HEK293T (cell line): ENCODE measurements around the gene UTP14A.

Experiments used
- CTCF ChIA-PET: fragments of 350-600 bp; formaldehyde crosslinking; extraction: SDS; loops from one replicate; lab custom pipeline; 2021; ENCODE audit warnings: antibody characterized with exemption, inconsistent platforms; lab: Yijun Ruan, JAX
- POLR2A ChIA-PET: fragments of 350-600 bp; formaldehyde crosslinking; extraction: SDS; loops from one replicate; lab custom pipeline; 2020; ENCODE audit warnings: antibody characterized with exemption, inconsistent platforms; lab: Yijun Ruan, JAX
- DNase-seq: peaks from one replicate; pipeline ENCODE4 v3.0.0; 2012; ENCODE audit warnings: mixed read lengths; ENCODE audit errors: extremely low spot score
- ARNT ChIP-seq: fragments of 450-650 bp; IDR thresholded peaks from 2 replicates; pipeline ENCODE4 v1.6.1; 2017; ENCODE audit warnings: mild to moderate bottlenecking
- BHLHE40 ChIP-seq: fragments of 450-650 bp; IDR thresholded peaks from 2 replicates; pipeline ENCODE4 v1.6.1; 2016; ENCODE audit warnings: mild to moderate bottlenecking, moderate library complexity, borderline replicate concordance
- CTBP1 ChIP-seq: fragments of 450-650 bp; IDR thresholded peaks from 2 replicates; pipeline ENCODE4 v1.6.1; 2016; ENCODE audit warnings: borderline replicate concordance
- ELF4 ChIP-seq: fragments of 450-650 bp; IDR thresholded peaks from 2 replicates; pipeline ENCODE4 v1.6.1; 2017; ENCODE audit warnings: antibody characterized with exemption
- FOXA1 ChIP-seq: fragments of 450-650 bp; IDR thresholded peaks from 2 replicates; pipeline ENCODE4 v1.6.1; 2016; ENCODE audit warnings: mild to moderate bottlenecking
- FOXK2 ChIP-seq: fragments of 450-650 bp; IDR thresholded peaks from 2 replicates; pipeline ENCODE4 v1.6.1; 2016; ENCODE audit warnings: mild to moderate bottlenecking
- FOXM1 ChIP-seq: fragments of 450-650 bp; IDR thresholded peaks from 2 replicates; pipeline ENCODE4 v1.6.1; 2017; ENCODE audit warnings: mild to moderate bottlenecking, borderline replicate concordance
- HDGF ChIP-seq: fragments of 450-650 bp; IDR thresholded peaks from 2 replicates; pipeline ENCODE4 v1.6.1; 2017; ENCODE audit warnings: antibody characterized with exemption, borderline replicate concordance
- L3MBTL2 ChIP-seq: fragments of 450-650 bp; conservative IDR thresholded peaks from 2 replicates; pipeline ENCODE4 v1.6.1; 2016; ENCODE audit warnings: mild to moderate bottlenecking
- LEF1 ChIP-seq: fragments of 450-650 bp; IDR thresholded peaks from 2 replicates; pipeline ENCODE4 v1.6.1; 2017; ENCODE audit warnings: mild to moderate bottlenecking, borderline replicate concordance
- NFRKB ChIP-seq: fragments of 450-650 bp; IDR thresholded peaks from 2 replicates; pipeline ENCODE4 v1.6.1; 2016; ENCODE audit warnings: mild to moderate bottlenecking, moderate library complexity
- PKNOX1 ChIP-seq: fragments of 450-650 bp; IDR thresholded peaks from 2 replicates; pipeline ENCODE4 v1.6.1; 2016
- SP1 ChIP-seq: fragments of 450-650 bp; IDR thresholded peaks from 2 replicates; pipeline ENCODE4 v1.6.1; 2017
- SUZ12 ChIP-seq: fragments of 450-650 bp; IDR thresholded peaks from 2 replicates; pipeline ENCODE4 v1.6.1; 2016; ENCODE audit warnings: mild to moderate bottlenecking
- TARDBP ChIP-seq: fragments of 450-650 bp; IDR thresholded peaks from 2 replicates; pipeline ENCODE4 v1.6.1; 2016
- ZNF384 ChIP-seq: fragments of 450-650 bp; IDR thresholded peaks from 2 replicates; pipeline ENCODE4 v1.6.1; 2016

UTP14A gene

DNA sequence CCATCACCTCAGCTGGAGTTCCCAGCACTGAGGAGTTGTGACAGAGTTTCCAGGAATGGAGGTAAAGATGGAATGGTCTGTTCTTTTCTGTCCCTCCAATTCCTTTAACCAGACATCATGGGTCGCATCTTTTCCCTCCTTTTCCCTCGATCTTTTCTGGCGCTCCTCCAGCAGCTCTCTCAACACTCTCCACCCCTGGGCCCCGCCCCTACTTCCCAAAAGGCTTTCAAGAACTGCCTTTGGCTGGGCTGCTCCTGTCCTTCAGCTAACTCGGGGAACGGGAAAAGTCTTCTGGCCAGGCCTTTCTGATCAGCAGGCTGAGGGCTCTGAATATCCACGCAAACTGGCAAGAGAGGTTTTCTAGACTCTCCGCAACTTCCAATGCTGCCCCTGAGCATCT, 34.0 kb downstream of the UTP14A start:
- TF ChIP-seq PKNOX1 (no peak), NFRKB (no peak), ZNF384 (no peak), LEF1 (no peak), FOXM1 (no peak), HDGF (no peak), ELF4 (no peak), FOXK2 (no peak), TARDBP (no peak), FOXA1 (no peak), SUZ12 (no peak), SP1 (no peak), ARNT (no peak), BHLHE40 (no peak), L3MBTL2 (no peak), CTBP1 (no peak)
- ChIA-PET POLR2A (interaction anchor here (1.6 kb wide), 1 partner anchor 9 kb away, joined by 6 read pairs; no protein-coding TSS in a partner anchor), CTCF (interaction anchor here (0.6 kb wide), 1 partner anchor 303 kb away, joined by 5 read pairs; no protein-coding TSS in a partner anchor)
- DNase-seq = no peak

DNA sequence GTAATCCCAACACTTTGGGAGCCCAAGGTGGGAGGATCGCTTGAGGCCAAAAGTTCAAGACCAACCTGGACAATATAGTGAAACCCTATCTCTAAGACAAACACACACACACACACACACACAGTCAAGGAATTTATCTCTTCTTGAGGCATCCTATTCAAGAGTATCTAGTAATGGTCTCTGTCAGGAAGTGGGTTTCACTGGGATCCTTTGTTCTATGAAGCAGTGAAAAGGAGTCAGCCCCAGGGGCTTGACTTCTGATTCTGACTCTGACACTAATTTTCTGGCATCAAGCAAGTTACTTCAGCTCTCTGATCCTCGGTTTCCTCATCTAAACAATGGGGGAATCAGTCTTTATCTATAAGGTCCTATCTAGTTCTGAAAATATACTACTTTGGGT, 34.8 kb downstream of the UTP14A start:
- DNase-seq = no peak

DNA sequence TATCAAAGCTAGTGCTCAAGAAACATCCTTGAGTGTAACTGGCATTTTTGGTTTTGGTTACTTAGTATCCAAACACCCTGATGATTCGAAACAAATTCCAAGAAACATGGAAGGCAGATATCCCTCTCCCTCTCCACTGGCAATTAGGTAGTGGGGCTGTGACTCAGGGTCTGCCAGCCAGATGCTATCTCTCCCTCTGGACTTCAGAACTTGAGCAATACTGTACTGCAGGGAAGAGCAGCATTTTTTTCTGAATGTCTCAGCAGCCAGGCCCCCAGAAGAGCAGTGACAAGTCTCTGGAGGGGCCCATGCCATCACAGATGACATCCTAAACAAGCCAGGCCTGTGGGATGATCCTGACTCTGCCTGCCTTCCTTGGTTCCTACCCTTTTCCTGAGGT, 39.2 kb downstream of the UTP14A start:
- ChIA-PET CTCF (no interaction called here), POLR2A (no interaction called here)
- no peak for DNase-seq
- no peak for TF ChIP-seq SP1
- TF ChIP-seq SUZ12 = no peak
- TF ChIP-seq LEF1 = no peak
- TF ChIP-seq FOXM1 = no peak
- no peak for TF ChIP-seq L3MBTL2
- TF ChIP-seq HDGF = no peak
- no peak for TF ChIP-seq ARNT
- no peak for TF ChIP-seq ZNF384
- TF ChIP-seq FOXA1 = no peak
- no peak for TF ChIP-seq BHLHE40

More for the DNA sequence above, 34.8 kb downstream of the UTP14A start:
- POLR2A ChIA-PET = interaction anchor here (1.6 kb wide), 1 partner anchor 10 kb away, joined by 6 read pairs; no protein-coding TSS in a partner anchor
- TF ChIP-seq BHLHE40 (no peak), ARNT (no peak), FOXK2 (no peak), ZNF384 (no peak)
- CTCF ChIA-PET = no interaction called here

DNA sequence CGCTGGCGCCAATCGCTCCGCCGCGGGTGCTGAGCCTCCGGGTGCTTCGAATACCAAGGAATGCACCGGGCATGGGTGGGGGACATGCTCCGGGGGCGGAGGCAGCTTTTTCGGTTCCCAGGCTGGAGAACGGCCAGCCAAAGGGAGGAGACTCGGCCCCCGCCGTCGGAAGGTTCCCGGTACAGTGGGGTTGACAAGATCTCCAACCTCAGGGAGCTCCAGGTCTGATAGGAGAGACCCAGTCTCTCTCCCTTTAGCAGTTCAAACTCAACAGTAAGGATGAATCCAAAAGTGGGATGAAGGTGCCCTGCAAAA, 47.3 kb downstream of the UTP14A start:
- no peak for DNase-seq
- no peak for TF ChIP-seq SP1
- no peak for TF ChIP-seq ELF4
- TF ChIP-seq TARDBP = no peak
- no peak for TF ChIP-seq FOXK2
- no peak for TF ChIP-seq BHLHE40
- TF ChIP-seq SUZ12 = no peak
- no peak for TF ChIP-seq ARNT
- TF ChIP-seq ZNF384 = no peak
- TF ChIP-seq PKNOX1 = no peak
- TF ChIP-seq HDGF = no peak
- TF ChIP-seq L3MBTL2 = no peak
- no peak for TF ChIP-seq NFRKB
- no peak for TF ChIP-seq FOXA1
- TF ChIP-seq LEF1 = no peak
- no peak for TF ChIP-seq CTBP1
- no peak for TF ChIP-seq FOXM1
- ChIA-PET CTCF (no interaction called here), POLR2A (no interaction called here)

DNA sequence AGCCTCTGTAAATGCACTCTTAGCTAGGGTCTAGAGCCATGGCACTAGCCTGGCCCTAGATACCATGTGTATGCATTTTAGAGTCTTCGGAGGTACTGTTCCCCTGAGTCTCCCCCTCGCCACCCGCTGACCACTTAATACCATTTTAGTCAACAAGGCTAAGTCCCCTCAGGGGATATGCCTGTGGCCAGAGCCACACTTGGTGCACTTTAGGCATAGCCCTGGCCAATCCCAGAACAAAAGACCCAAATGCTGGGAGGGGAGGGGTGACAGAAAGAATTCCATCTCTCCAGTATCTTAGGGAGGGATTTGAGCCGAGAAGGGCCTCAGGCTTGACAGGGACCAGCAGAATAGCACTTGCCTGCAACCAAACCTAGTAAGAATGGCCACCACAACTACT, 47.9 kb downstream of the UTP14A start:
- CTCF ChIA-PET = no interaction called here
- DNase-seq = no peak
- POLR2A ChIA-PET = no interaction called here
- TF ChIP-seq FOXA1 (no peak), ARNT (no peak), SP1 (no peak), TARDBP (no peak), LEF1 (no peak), L3MBTL2 (no peak), ZNF384 (no peak), CTBP1 (no peak), HDGF (no peak), ELF4 (no peak), SUZ12 (no peak), PKNOX1 (no peak), FOXM1 (no peak), NFRKB (no peak), FOXK2 (no peak), BHLHE40 (no peak)

- POLR2A ChIA-PET = no interaction called here
- no peak for DNase-seq
- TF ChIP-seq SP1 = no peak
- TF ChIP-seq NFRKB = no peak
- TF ChIP-seq ZNF384 = no peak
- no peak for TF ChIP-seq BHLHE40
- TF ChIP-seq FOXK2 = no peak
- no peak for TF ChIP-seq FOXM1
- no peak for TF ChIP-seq TARDBP
- TF ChIP-seq LEF1 = no peak
- TF ChIP-seq ELF4 = no peak
- no peak for TF ChIP-seq CTBP1
- no peak for TF ChIP-seq ARNT
- no peak for TF ChIP-seq PKNOX1
- no peak for TF ChIP-seq FOXA1
- CTCF ChIA-PET = no interaction called here
These were observed 48.8 kb downstream of the UTP14A start for GRCh38 chrX:129954804-129955203.
